Activated CD8-positive, alpha-beta memory T cell treated with anti-CD3 and anti-CD28 coated beads for 4 hours (primary cell): Measurements from ENCODE around the gene DLG2.
"Not testable (repeated sequence)": the region's sequence is repeated elsewhere in the genome, so short reads cannot be mapped to it uniquely, and the experiment has no call there.

Experiments used
- DNase-seq, 2 donors: peaks; one replicate each; pipeline ENCODE4 v3.0.0-alpha.2; 2020; ENCODE audit warnings: low read depth in 2 of 2

Gene DLG2

DNA sequence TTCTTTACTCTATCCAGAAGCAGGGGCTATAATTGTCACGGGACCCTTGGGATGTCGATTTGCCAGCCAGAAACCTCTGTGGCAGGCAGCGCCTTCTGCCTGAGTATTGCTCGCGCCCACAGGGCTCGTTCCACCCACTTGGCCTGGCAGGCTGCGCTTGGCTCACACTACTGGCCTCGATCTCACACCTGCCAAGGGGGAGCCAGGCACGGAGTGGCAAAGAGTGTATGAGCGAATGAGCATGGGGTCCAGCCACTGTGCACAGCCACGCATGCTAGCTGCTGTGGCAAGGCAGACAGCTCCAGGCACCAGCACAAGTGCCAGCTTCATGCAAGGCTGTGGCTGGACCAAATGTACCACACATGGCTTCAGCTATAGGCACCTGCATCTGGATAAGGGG lies 599.8 kb downstream of the DLG2 start:
- DNase-seq: no peak

DNA sequence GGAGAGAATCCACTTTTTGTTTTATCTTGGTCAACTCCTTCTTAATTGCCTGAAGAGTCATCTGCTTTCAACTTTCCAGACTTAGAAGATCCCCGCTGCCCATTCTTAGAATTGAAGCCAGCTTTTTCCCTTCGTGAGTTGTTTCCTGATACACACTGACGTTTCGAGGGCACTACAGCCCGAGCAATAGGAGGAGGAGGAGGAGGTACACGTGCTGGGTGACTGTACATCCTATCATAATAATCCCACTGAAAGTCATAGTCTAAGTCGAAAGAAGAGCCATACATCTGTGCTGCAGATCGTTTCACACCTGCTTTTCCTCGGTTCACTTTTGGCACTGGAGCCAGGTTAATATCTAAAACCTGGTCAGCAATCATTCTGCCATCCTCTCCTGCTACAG lies 606.1 kb downstream of the DLG2 start:
- no peak for DNase-seq

DNA sequence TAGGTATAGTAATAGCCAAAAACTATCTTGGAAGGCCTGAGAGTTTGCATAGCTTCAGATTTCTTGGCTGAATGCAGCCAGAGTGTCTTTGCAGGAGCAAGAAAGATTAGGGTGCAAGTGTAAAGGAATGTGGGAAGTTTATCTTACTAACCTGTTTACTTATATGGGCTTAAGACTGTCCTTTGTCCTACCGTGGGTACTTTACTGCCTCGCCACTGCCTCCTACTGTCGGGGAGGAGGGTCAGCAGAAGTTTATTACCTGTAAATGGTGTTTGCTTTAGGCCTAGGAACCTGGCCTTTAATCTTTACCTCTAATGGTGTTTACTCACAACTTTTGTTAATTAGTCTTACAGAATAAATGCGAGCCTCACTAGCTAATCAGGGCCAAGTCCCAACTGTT lies 633.8 kb downstream of the DLG2 start:
- DNase-seq: no peak

DNA sequence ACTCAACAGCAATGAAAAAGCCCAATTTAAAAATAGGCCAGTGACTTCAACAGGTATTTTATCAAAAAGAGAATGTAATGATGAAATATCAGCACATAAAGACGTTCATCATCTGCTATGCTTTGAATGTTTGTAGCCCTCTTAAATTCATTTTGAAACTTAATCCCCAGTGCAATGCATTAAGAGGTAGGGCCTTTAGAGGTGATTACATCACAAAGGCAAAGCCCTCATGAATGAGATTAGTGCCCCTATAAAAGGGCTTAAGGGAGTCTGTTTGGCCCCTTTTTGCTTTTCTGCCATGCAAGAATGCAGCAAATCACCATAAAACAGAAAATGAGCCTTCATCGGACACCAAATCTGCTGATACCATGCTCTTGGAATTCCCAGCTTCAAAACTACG lies 637.0 kb downstream of the DLG2 start:
- DNase-seq: no peak

DNA sequence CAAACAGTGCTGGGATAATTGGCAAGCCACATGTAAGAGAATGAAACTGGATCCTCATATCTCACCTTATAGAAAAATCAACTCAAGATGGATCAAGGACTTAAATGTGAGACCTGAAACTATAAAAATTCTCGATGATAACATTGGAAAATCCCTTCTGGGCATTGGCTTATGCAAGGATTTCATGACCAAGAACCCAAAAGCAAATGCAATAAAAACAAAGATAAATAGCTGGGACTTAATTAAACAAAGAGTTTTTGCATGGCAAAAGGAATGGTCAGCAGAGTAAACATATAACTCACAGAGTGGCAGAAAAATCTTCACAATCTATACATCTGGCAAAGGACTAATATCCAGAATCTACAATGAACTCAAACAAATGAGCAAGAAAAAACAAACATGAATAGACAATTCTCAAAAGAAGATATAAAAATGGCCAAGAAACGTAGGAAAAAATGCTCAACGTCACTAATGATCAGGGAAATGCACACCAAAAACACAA lies 639.4 kb downstream of the DLG2 start:
- DNase-seq: not testable (repeated sequence)

DNA sequence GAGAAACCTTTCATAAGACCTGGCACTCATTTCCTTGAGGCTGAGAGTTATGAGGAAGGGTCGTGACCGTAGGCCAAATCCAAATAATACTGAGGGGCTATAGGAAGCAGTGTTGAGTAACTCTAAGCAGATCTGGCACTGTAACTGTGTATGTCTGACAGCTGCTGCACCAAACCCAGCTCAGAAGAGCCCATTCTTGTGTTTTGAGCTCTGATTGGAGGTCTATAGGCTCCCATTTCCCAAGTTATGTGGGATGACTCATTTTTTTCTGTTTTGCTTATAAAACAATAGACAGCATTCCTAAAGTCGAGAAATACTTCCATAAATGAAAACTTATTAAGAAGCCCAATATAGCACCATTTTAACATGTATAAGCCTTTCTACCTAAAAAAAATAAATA lies 645.8 kb downstream of the DLG2 start:
- no peak for DNase-seq

DNA sequence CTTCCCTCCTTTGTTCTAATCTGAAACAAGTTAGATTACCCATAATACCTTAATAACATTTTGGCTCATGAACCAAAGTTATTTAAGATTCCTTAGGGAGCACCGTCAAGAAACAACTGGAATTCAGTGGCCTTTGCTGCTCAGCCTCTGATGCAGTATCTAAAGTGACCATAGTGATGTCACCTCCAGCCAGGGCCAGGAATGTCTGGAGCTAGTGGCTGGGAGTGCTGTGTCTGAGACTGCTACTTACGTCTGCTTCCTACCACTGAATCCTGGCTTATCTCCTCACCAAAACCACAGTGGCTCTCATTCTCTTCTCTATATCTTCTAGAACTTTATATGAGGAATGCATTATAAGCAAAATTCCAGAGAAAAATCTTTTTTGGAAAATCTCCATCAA lies 658.0 kb downstream of the DLG2 start:
- no peak for DNase-seq

DNA sequence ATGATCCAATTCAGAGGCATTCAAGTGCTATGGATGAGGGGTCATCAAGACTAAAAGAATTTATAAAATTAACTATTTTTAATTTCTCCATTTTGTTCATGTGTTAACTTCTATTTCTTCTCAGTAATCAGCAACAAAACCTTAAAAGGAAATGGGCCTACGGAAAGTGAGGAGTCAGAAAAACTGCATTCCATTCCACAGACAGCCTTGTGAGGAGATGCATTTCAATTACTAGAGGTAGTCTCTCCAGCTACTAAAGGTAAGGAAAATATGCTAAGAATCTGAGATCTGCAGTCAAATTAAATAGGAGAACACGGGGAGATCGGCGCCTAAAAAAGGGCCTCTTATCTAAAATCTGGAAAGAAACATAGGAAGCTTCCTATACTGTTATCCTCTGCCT lies 661.7 kb downstream of the DLG2 start:
- no peak for DNase-seq

DNA sequence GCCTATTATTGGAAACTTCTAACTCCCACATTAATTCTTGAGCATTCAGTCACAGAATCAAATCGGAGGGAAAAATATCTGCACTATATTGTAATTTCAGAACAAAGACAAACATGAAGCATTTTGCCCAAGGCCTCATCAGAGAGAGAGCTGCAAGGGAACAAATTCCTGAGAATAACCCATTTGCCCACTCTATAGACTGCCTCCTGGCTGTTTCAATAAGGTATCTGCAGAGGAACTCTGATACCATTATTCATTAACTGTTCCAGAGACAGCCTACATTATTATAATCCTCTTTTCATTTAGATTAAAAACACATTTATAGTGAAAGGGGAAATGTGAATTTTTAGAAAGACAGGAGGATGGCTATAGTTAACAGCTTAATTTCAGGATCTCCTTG lies 663.9 kb downstream of the DLG2 start:
- DNase-seq: no peak

DNA sequence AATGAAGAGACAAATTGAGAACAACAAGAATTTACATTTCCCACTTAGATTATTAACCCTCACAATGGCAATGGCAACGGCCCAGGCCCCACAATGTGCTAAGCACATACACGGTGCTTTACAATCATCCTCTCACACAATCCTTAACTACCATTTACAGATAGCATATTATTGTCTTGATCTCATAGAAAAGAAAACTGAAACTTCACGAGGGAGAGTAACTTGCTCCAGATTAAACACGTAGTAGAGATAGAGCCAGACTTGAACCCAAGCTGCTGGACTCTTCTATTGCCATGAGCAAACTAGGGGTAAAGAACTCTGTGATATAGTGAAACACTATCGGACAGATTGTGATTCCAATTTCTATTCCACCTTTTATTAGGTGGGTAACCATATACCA lies 665.1 kb downstream of the DLG2 start:
- no peak for DNase-seq

DNA sequence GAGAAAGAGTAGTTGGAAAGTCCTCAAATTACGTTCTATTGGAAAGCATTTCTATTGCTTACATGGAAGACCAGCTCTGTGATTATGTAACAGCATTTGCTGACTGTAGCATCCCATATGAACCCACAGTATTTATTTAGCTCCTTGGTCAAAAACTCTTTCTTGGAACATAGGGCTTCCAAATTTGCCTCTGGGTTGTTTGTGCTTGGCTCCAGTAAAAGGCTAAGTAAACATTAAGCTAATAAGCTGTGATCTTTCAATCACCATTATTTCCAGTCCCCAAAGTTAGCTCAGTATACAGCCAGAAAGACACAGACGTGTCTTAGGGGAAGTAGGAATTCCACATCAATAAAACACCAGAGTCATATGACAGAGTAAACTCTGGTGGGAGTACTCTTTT lies 668.8 kb downstream of the DLG2 start:
- DNase-seq: no peak

DNA sequence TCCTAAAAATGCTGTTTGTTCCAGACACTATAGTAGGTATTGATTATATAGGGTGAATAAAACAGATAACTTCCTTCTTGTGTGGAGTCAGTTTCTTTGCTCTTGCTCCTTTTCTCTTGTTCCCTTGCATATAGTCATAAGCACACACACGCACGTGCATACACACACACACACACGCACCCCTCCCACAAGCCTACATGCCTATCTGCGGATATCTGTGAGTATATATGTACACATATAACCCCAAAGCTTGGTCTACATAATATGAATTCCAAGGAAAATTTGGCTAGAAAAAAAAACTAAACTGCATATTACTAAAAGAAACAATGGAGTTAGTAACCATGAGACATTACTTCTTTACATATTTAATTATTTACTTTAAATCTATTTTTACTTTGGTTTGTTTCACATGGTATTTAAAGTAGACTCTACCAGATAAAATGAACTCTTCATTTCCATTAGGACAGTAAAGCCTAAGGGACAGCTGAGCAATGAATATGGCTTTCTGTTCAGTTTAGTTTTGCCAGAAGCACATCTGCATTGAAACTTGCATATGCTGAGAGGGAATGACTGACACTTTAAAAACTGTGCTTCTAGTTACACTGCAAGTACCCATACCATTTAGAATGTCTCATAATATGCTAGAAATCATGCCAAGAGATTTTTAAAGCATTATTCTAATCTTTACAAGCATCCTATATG lies 676.4 kb downstream of the DLG2 start:
- DNase-seq: no peak

DNA sequence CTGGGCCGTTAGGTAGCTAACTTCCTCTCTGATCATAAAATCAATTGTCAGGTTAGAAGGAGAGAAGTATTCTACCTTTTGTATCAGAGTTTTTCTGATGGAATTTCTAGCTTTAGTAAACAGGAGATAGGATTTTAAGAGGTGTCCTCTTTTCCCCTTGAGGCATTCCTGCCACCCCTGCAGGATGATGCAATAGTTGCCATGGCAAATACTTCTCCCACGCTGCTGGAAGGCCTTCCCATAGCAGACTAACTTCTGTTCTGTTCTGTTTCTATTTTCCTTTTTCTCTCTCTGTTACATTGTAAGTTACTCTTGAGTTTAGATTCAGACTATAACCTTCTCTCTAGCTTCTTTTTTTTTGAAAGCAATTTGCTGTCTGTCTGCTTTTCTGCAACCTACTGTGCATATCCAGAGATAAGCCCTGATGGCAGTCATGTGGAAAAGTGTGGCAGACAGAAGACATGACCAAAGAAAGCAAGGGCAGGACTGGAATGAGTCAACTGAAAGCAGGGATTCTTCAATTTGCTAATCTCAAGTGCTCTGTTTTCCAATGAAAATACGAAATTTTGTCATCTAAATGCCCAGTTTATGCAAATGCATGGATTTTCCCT lies 679.1 kb downstream of the DLG2 start:
- DNase-seq: no peak

DNA sequence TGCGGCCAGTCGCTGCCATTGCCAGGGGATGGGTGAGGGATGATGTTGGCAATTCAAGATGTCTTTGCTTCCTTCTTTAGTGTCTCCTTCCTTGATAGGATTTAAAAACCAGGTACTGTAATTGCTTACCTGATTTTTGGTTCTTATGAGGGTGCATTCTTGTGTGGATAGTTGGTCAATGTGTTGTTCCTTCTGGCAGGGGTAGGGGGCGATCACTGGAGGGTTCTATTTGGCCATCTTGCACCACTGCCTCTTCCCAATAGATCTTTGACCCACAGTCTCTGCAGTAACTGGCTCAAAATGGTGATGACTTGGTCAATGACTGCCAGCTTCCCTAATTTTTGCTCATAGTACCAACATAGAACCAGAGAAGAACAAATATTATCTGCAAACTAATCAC lies 680.1 kb downstream of the DLG2 start:
- DNase-seq: no peak

DNA sequence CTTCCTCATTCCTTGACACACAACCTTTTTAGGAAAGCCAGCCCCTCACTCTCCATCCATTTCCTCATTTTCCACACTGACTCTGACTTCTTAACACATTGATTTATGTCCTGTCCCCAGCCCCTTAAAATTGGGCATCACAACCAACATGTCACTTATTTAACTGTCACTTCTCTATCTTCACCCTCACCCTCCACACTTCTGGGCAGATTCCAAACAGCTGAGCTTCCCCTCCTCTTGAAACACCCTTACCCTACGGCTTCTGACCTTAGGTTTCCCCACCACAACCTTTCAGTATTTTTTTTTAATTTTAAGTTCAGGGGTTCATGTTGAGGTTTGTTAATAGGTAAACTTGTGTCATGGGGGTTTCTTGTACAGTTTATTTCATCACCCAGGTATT lies 696.3 kb downstream of the DLG2 start:
- DNase-seq: no peak

DNA sequence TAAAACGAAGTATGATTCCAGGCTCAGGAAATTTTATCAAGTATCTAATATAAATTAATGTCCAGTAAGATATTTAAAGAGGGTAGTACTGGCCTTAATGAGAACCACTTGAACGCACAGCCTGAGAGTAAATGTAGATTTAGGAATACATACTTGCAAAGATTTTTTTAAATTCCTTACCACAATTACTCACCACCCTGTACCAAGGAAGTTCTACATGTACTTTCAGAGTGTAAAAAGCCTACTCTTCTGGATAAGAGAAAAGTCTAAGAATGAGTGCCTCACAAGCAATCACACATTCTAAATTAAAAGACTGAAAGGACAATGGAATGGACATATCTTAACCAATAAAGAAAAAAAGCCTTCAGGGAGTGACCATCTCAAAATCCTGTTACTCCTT lies 697.4 kb downstream of the DLG2 start:
- DNase-seq: no peak

DNA sequence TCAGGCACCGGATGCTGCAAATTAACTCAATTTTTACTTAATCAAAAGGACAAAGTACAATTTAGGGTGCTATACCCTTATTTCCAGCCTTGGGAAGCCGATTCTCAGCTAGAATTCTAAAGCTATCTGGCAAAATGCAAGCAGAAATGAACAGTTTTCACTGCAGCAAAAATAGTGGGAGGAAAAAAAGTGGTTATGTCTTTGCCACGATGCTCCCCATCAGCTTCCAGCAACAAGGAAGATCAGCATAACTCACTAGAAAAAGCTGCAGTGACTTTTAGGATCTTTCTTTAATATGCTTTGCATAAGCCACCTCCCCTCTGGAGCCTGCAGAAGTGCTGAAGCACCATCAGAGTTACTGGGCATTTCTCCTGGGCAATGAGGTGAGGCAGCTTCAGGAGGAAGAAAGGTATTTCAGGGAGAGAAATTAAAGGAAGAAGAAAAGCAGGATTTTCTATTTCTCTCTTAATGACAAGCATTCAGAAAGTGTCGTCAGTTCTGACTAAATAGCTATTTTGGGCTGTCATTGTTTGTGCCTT lies 702.9 kb downstream of the DLG2 start:
- DNase-seq: no peak

DNA sequence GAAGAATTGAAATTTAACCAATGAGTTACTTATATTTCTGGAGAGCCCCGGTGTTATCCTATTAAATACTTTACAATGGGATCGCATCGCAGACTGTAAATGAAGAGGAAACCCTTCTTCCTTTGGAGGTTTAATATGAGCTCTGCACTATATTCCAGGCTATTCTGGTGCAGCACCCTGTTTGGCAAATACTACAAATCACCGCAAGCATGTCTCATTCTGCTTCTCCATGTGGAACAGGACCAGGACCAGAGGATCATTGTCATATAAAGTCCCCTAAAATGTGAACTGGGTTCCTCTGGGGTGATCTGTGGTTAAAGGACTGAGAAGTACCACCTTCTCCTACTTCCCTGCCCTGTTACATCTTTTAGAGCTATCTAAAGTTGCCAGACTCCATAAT lies 703.7 kb downstream of the DLG2 start:
- no peak for DNase-seq

DNA sequence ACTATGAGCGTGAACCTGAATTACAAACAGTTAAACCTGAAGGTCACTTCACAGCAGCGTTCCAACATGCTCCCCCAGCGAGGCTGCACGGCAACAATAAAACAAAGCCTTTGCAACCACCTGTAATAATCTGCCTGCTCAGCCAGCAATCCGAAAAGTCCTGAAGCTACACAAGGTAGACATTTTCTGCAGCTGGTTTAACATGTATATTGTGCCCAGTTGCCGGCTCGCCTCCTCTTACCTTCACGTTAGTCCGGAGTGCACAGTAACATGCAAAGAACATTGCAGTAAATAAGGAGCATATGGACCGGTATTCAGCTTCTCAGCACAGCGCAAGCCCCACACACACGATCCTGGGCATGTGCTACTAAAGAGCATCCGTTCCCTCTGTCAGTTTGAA lies 704.3 kb downstream of the DLG2 start:
- DNase-seq: no peak

DNA sequence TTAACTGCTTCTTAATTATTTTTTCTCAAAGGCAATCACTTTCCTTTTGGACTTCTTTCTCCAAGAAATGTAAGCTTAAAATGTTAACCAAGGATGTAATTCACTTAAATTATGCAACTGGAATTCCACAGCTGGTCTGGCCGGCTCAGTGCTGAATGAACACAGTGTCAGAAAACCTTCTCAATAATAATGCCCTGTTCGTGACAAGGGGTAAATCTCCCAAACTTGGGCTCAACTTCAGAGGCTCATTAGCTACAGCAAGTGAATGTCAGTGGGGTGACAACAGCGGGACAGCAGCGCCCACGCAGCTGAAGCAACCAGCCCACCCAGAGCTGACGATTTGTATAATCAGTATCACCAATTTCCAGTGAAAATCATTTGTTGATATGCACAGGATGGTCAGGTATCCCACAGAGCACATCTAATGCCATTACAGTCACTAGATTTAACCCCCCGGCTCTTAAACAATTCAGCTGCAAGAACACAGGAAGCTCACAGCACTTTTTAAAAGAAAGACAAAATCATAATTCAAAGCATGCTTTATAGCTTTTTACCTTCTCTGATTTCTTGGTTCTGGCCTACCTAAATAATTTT lies 704.8 kb downstream of the DLG2 start:
- DNase-seq: no peak

DNA sequence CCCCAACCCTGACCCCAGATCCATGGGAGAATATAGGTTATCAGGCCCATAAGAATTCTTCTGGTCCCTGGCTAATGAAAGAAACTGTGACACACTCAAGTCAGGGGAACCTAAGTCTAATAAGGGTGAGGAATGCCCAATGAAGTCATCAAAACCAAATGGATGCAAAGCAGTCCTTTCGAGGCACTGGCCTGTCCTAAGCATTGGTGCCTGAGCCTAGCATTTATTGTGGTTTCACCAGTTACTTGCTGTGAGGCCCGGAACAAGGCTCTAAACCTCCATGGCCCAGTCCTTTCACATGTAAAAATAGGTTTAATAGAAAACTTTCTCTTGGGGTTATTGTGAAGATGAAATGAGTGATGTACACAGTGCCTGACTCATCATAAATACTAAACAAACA lies 712.6 kb downstream of the DLG2 start:
- no peak for DNase-seq

DNA sequence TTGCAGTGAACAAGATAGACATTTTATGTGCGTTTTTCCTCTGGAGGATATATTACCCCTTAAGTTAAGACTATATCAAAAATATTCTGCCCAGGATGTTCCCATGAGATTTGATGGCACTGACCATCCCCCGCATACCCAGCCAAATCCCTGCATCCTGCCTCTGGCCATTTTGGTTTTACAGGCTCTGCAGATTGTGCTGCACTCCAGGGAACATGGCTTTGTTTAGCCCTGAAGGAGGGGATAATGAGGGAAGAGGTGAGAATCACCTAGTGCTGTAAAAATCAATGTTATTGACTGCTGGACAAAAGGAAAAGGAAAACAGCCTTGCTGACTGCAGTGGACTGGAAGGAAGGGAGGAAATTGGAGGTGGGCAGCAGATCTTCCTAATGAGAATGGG lies 717.4 kb downstream of the DLG2 start:
- DNase-seq: no peak

DNA sequence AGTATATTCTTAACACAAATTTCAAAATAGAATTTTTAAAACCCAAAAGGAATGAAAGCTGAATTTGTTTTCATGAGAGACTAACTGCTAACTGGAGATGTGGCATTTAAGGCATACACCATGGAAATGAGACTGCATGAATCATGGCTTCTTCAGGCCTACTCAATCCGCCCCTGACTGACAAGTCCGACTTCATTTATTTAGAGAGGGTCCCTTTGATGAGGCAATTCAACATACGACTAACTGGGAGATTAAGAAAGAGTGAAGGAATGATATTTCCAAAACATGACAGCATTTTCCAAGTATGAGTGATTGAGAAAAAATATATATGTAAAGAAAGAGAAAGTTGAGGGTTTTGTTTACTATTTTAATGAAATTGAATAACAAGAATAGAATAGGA lies 720.1 kb downstream of the DLG2 start:
- no peak for DNase-seq
